ENCODE data around the gene PCDH9.

PCDH9 gene

DNA sequence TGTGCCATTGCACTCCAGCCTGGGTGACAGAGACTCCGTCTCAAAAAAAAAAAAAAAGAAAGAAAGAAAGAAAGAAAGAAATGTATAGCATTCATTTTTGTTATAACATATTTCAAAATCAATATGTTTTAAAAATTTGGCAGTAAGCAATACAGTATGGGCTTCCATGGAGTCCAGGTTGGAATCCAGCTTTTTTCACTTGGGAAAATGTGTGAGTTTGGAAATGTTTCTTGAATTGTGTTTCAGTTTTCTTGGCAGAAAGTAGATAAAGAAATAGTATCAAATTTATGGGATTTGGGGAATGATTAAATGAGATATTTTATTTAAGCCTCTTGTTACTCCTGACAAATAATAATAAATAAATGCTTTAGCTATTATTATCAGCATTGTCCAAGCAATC is 225.6 kb downstream of the PCDH9 start:
- no peak for DNase-seq (ENCODE audit: low read depth, low spot score)
- no peak overlapping the region for H3K4me3 ChIP-seq (ENCODE audit: low read length)

DNA sequence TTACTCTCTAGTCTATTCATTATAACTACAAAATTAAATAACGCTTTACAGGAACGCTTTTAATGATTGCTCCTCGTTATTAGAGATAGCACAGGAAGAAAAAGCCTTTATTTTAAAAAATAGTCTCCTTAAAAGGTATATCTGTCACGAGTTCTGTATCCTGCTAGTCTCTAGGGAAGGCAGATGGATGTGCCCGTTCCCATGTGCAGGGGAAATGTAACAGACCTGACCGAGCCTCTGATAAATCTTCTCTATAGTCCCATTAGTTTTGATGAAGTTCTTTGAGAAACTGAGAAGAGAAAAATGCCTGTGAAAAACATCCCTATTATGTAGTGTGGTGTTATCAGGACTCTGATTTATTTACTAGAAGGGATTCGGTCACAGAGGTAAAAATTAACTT is 226.4 kb downstream of the PCDH9 start:
- DNase-seq (ENCODE audit: low read depth, low spot score): no peak
- H3K4me3 ChIP-seq (ENCODE audit: low read length): no peak overlapping the region

DNA sequence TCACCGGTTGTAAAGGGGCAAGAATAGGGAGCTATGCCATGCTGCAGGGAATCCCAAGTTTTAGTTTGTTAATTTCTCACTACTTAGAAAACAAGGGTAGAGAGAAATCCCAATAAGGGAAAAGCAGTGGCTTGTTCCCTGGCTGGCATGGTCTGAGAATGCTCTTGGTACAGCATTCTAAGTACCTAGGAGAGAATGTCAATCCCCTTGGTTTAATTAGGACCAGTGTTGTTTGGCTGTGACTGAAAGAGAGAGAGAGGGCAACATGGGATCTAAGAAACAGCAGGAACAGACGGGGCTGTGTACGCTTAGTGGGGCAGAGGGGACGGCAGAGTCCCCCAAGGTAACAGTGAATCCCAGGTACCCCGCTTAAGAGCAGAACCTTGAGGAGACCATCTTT is 228.8 kb downstream of the PCDH9 start:
- DNase-seq (ENCODE audit: low read depth, low spot score): no peak
- no peak overlapping the region for H3K4me3 ChIP-seq (ENCODE audit: low read length)

DNA sequence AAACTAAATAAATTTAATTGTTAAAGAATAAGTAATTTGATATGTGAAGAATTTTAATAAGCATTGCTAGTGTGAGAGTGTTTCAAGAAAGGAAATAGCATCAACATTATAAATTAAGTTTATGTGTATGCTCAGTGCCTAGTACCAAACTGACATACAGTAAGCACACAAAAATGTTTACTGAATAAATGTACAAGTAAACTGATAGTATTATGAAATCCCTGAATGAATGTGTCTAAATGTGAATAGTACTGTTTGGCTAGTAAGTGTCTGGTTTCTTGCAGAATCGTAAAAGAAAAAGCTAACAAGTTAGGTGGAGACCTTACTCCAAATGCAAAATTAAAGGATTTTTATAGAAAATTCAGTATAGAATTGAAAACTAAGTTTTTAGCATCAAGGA is 233.6 kb downstream of the PCDH9 start:
- no peak overlapping the region for H3K4me3 ChIP-seq (ENCODE audit: low read length)
- DNase-seq (ENCODE audit: low read depth, low spot score): no peak

DNA sequence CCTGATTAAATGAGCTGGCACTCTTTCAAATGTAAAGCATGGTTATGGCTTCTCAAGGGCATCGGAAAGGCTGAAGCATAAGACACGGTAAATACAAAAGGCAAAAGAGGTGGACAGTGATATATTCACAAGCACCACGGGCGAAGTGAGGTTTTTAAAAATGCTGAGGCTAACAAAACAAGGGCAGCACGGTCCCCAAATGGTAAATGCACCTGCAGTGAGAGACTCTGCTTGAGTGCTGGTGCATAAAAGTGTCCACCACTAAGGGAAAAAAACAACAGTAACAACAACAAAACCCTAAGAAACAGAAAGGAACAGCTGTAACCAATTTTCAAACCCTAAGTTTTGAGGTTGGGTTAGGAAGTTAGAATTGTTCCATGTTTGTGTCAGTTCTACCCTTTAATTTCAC is 234.9 kb downstream of the PCDH9 start:
- peak; percentile 28 for DNase-seq (ENCODE audit: low read depth, low spot score)
- no peak overlapping the region for H3K4me3 ChIP-seq (ENCODE audit: low read length)

DNA sequence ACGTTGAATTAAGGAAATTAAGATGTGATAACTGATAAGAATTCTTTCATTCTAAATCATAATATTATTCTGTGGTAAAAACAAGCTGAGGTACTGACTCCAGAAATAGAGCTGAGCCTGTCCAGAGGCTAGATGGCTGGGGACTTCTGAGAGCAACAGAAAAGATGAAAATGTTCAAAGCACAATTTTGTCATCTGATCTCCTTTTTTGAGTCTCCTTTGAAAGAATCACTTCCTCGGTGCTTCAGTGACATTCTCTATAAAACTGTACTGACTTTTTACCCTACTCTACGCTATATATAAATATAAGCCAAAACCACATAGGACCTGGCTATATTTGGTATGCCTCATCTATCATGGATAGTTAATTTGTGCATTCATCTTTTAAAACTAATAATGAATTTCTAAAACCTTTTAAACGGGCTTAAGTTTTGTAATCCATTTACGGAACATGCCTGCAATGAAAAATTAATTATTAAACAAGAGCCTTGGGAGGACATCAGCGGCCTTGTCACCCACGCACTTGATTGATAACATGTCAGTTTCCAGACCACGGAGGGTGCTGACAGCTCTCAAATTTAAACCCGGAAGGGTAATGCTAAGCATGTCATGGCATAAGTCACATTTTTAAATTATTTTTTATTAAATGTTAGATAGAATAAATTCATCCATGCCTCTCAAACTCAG is 235.5 kb downstream of the PCDH9 start:
- no peak for DNase-seq (ENCODE audit: low read depth, low spot score)
- no peak overlapping the region for H3K4me3 ChIP-seq (ENCODE audit: low read length)

DNA sequence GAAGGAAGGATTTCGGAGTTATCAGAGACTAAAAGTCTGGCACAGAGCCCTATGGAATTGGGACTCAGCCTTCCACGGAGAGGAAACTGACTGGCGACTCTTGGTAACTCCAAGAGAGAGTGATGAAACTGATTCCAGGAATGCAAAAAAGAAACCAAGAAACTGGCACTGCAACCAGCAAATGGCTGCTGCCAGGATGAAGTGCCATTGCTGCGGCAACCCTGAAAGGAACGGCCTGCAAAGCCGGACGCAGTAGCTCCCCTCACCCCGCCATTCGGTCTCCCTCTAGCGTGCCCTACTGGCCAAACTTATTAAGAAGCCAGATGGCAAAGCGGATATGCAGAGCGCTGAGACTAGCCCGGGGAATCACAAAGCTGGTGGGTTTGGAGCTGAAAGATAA is 236.0 kb downstream of the PCDH9 start:
- DNase-seq (ENCODE audit: low read depth, low spot score): no peak
- H3K4me3 ChIP-seq (ENCODE audit: low read length): no peak overlapping the region

DNA sequence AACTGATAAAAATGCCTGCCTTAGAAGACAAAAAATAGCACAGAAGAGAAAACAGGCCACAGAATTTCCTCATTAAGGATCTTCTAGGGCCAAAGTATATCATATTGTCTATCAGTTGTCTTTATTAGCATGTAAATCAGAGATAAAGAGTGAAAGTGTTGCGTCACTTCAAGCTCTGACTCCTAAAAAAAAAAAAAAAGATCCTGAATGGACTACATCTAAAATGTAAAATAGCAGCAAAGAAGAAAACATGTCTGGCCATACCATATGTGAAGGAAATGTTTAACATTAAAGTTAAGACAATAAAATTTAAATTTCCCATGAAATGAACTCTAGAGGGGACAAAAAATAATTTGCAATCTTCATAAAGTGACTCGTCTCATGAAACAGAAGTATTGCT is 237.4 kb downstream of the PCDH9 start:
- no peak for DNase-seq (ENCODE audit: low read depth, low spot score)
- H3K4me3 ChIP-seq (ENCODE audit: low read length): no peak overlapping the region

DNA sequence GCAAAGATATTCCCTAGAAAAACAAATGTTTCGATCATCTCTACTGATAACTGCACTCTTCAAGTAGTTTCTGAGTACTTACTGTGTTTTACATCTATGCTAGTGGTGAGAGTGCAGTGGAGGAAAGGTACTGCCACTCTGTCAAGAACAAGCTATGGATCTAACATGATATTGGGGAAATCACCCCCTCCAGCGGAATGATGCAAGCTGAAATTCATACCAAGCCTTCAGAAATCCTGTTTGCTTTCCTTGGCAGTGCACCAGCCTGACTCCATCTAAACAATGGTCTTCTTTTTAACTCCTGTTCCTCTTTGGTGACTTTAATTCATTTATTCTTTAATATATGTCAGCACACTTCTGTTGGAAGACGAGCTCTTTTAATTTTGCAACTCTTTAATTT is 238.0 kb downstream of the PCDH9 start:
- DNase-seq (ENCODE audit: low read depth, low spot score): no peak
- no peak overlapping the region for H3K4me3 ChIP-seq (ENCODE audit: low read length)

DNA sequence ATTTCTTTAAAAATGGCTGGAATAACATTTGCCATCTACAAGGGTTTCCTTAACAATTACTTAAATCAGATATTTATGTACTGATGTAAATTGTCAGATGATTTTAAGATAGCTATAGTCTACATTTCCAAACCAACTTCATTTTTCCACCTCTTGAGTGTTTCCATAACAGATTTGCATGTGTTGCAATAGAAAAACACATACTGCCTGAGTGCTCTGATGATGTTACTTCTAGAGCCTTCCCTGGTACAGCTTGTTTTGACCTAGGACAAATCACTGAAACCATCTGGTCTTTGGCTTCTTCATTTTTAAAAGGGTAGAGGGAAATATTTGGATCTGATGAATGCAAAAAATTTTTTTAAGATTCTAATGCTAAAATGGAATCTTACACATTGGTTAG is 245.9 kb downstream of the PCDH9 start:
- DNase-seq (ENCODE audit: low read depth, low spot score): no peak

DNA sequence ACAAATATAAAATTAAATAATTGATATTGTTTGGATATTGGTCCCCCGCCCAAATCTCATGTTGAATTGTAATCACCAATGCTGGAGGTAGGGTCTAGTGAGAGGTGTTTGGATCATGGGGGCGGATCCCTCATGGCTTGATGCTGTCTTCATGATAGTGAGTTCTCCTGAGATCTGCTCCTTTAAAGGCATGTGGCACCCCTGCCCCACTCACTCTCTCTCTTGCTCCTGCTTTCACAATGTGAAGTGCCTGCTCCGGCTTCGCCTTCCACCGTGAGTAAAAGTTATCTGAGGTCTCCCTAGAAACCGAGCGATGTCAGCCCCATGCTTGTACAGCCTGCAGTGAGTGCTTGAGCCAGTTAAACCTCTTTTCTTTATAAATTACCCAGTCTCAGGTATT is 248.2 kb downstream of the PCDH9 start:
- no peak overlapping the region for H3K4me3 ChIP-seq (ENCODE audit: low read length)
- DNase-seq (ENCODE audit: low read depth, low spot score): no peak

More for the DNA sequence above, 245.9 kb downstream of the PCDH9 start:
- no peak overlapping the region for H3K4me3 ChIP-seq (ENCODE audit: low read length)

DNA sequence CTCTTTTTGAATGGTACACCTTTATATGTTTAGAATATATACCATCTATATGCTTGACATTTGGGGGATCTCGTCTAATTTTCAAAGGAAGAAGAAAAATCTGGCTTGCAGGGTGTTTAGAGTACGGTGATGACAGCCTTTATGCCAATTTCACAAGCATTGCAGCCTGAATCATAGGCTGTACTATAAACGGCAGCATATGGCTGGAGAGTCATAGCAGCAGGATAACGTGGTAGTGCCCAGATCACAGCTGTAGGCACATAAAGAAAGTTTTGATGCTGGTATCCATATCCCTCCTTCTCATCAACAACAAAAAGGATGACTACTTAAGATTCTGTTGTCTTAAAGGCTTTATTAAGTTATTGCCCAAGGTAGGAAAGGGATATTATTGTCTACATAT is 253.0 kb downstream of the PCDH9 start:
- no peak for DNase-seq (ENCODE audit: low read depth, low spot score)
- H3K4me3 ChIP-seq (ENCODE audit: low read length): no peak overlapping the region

DNA sequence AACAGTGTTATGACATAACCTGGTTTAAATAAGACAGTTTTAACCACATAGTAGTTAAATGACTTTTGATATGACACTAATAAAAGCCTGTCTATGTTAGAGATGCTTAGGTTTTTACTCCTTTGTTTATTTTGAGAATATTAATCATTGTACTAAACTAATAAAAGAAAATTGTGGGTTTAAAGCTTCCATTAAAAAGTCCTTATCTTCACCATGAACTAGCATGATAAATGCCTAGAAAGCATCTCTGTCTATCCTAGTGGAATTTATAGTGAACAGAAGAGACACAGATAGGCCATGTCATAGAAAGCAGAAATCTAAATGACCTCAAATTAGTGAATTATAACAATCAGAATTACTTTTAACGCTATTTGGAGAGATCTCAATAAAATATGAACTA is 255.2 kb downstream of the PCDH9 start:
- no peak overlapping the region for H3K4me3 ChIP-seq (ENCODE audit: low read length)
- no peak for DNase-seq (ENCODE audit: low read depth, low spot score)

DNA sequence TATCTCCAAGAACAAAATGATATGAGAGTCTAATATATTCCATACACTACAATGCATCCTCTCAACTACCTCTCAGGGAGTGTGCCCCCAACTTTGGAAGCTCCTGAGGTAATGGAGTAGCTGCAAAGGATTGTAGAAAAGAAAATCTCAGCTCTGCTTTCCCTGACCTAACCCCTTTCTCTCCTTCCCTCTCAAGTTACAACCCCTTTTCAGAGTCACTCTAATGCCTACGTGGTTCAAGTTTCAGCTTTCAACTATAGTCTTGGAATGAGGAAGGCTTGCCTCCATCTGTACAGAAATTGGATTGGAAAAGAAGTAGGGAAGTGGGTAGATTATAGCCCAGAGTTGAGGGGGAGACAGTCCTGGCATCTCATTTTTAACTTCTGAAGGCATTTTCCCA is 256.0 kb downstream of the PCDH9 start:
- no peak overlapping the region for H3K4me3 ChIP-seq (ENCODE audit: low read length)
- DNase-seq (ENCODE audit: low read depth, low spot score): no peak

DNA sequence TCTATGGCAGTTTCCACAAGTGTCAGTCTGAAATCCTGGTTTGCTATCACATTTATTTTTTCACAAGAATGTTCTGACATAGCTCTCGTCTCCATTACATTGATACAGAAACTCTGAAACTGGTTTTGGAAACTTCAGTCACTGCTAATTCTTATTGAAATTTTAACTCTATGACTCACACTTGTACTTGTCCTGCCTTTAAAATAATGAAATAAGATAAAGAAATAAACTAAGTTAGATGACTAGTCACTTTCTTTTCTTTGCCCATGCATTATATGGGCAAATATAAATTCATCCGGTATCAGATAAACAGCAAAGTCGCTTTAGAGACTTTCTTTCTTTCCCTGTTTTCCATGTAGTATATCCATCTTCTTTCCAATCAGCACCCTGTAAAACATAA is 257.5 kb downstream of the PCDH9 start:
- H3K4me3 ChIP-seq (ENCODE audit: low read length): no peak overlapping the region
- DNase-seq (ENCODE audit: low read depth, low spot score): no peak

DNA sequence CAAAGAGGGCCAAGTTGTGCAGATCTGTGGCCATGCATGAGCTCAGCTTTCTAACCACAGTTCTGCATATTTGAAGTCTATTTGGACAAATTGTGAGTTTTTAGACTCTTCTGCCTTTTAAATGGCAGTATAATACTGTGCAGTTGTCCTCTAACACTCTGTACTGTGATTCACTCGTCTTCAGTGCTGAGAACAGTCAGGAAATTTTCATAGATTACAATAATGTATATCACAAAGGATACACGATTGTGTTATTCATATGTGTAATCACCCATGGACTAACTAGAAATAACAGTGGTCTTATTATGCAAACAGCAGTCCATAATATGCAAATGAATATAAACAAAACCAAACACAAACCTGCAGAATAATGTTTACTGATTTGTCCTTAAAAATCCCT is 259.1 kb downstream of the PCDH9 start:
- DNase-seq (ENCODE audit: low read depth, low spot score): no peak
- H3K4me3 ChIP-seq (ENCODE audit: low read length): no peak overlapping the region

DNA sequence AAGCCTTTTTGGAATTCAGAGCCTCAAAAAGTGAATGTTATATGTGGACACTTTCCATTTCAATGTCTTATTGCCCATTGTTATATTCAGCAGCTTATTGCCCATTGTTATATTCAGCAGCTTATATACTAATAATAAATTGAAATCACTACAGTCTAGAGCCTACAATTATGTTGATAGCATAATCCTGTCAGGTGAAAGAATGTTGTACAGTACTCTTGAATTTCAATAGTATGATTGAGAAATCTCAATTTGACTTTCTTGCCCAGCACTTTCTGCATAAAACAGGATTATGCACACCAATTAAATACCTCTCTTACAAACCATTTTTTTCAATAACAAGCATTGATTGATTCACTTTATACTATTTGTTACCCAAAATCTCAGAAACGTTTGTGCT is 260.8 kb downstream of the PCDH9 start:
- H3K4me3 ChIP-seq (ENCODE audit: low read length): no peak overlapping the region
- no peak for DNase-seq (ENCODE audit: low read depth, low spot score)

DNA sequence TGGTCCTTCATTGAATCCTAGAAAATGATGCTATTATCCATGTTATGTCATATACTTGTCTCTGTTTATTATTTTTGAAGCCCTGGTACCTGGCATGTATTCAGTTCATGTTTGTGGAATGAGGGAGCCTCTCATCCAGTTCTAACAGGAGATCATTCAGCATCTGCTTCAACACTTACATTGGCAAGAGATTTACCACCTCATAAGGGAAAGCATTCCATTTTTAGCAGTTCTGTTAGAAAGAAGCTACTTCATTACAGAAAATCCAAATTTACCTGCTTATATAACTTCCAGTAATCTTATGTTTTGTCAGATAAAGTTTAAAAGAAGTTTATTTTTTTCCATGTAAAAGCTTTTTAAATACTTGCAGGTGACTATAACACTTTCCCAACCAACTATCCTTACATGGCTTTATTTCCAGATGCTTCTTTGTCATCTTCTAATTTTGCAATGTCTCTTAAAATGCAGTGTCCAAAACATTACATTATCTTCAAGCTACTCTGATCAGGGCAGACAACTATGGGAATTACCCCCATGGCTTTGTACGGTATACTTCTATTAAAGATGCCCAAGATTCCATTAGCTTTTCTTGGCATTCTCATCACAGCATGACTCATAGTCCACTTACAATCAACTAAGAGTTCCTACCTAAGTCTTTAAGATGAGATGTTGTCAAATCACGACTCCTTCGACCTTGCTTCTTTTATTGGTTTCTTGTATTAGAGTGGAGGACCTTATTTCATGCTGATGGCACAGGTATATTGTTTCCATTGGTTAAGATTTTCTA is 262.1 kb downstream of the PCDH9 start:
- no peak overlapping the region for H3K4me3 ChIP-seq (ENCODE audit: low read length)
- DNase-seq (ENCODE audit: low read depth, low spot score): no peak

DNA sequence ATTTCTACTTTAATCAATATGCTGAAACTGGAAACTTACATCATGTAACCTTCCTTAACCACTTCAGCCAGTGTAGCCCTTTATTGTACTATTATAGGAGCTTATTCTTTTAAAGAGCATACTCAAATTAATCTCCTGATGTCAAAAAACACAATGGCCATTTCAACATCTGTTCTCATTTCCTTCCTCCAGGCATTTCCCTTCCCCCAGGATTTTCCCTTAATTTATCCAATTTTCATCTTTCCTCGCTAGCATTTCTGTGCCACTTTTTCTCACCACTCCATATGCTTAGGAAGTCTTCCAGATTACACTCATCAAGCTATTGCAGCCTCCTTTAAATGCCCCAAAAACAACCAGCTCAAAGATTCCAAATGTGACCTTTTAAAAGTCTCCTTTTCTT is 265.0 kb downstream of the PCDH9 start:
- DNase-seq (ENCODE audit: low read depth, low spot score): no peak
- no peak overlapping the region for H3K4me3 ChIP-seq (ENCODE audit: low read length)

DNA sequence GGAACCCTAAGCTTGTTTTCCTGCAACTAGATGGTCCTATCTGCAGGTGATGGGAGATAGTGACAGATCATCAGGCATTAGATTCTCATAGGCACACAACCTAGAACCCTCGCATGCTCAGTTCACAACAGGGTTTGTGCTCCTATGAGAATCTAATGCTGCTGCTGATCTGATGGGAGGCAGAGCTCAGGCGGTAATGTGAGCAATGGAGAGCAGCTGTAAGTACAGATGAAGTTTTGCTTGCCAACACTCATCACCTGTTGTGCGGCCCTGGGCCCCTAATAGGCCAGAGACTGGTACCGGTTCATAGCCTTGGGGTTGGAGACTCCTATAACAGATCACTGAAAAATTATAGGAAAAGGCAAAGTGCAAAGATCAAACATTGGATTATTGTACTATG is 267.2 kb downstream of the PCDH9 start:
- DNase-seq (ENCODE audit: low read depth, low spot score): no peak
- no peak overlapping the region for H3K4me3 ChIP-seq (ENCODE audit: low read length)

DNA sequence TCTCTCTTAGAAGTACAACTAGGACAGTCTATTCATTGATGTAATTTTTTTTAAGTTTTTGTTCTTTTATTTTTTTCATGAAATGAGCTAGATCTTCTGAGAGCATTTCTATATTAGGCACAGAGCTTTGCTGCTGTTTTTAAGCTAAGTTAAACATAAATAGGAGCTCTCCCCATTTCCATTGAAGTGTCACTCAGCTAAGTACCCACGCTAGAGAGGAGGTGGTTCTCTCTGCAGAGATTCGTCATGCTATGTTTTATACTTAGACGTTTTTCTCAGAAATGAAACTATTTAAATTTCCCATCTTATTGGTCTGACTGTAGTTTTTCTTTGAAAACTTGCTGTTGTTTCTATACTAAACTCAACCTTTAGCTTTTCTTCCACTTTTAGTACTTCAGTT is 271.5 kb downstream of the PCDH9 start:
- H3K4me3 ChIP-seq (ENCODE audit: low read length): no peak overlapping the region
- DNase-seq (ENCODE audit: low read depth, low spot score): no peak

All from Jurkat, Clone E6-1 (cell line).